ENCODE measurements around the gene CNOT3.
A peak's percentile ranks its signal among the peaks of the same experiment; 100 is the strongest.
"Not testable (repeated sequence)": the region's sequence is repeated elsewhere in the genome, so short reads cannot be mapped to it uniquely, and the experiment has no call there.

Gene CNOT3

DNA sequence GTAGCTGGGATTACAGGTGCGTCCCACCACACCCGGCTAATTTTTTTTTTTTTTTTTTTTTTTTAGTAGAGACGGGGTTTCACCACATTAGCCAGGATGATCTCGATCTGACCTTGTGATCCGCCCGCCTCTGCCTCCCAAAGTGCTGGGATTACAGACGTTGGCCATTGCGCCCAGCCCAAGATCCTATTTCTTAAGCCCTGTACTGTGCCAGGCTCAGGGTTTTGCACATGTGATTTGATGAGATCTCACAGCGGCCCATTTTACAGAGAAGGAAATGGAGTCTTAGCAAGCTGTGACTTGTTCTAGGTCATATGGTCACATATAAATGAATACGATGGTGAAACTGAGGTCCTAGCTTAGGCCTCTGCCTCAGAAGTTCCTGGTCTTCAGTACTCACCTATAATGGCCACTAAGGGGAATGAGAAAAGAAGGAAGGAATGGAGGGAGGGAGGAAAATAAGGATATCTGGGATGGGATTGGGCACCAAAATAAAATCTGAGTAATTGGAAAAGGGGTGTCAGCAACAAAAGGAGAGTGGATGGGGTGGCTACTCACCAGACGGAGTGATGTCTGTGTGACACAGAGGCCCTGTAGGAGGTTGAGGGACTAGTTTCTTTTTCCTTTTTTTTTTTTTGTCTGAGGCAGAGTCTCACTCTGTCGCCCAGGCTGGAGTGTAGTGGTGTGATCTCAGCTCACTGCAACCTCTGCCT lies 38.2 kb upstream of the CNOT3 start:
- POLR2A ChIA-PET = no interaction called here
- no peak for DNase-seq (ENCODE audit: extremely low spot score)
- CTCF ChIA-PET = no interaction called here
- TF ChIP-seq, protein P1, sequence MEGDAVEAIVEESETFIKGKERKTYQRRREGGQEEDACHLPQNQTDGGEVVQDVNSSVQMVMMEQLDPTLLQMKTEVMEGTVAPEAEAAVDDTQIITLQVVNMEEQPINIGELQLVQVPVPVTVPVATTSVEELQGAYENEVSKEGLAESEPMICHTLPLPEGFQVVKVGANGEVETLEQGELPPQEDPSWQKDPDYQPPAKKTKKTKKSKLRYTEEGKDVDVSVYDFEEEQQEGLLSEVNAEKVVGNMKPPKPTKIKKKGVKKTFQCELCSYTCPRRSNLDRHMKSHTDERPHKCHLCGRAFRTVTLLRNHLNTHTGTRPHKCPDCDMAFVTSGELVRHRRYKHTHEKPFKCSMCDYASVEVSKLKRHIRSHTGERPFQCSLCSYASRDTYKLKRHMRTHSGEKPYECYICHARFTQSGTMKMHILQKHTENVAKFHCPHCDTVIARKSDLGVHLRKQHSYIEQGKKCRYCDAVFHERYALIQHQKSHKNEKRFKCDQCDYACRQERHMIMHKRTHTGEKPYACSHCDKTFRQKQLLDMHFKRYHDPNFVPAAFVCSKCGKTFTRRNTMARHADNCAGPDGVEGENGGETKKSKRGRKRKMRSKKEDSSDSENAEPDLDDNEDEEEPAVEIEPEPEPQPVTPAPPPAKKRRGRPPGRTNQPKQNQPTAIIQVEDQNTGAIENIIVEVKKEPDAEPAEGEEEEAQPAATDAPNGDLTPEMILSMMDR (IDR thresholded peaks at IDR 0.05; ENCODE audit: control extremely low read depth, extremely low read depth, low read depth, missing control alignments) = no peak

DNA sequence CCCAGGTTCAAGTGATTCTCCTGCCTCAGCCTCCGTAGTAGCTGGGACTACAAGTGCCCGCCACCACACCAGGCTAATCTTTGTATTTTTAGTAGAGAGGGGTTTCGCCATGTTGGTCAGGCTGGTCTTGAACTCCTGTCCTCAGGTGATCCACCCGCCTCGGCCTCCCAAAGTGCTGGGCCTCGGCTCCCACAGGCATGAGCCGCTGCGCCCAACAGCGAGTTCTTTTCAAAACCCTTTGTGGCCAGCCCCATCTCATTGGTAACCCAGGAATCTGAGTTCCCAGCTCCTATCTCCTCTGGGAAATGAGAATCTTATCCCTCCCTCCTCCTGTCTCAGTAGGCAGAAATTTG lies 37.7 kb upstream of the CNOT3 start:
- DNase-seq (ENCODE audit: extremely low spot score); CTCF ChIA-PET; POLR2A ChIA-PET: not testable (repeated sequence)

DNA sequence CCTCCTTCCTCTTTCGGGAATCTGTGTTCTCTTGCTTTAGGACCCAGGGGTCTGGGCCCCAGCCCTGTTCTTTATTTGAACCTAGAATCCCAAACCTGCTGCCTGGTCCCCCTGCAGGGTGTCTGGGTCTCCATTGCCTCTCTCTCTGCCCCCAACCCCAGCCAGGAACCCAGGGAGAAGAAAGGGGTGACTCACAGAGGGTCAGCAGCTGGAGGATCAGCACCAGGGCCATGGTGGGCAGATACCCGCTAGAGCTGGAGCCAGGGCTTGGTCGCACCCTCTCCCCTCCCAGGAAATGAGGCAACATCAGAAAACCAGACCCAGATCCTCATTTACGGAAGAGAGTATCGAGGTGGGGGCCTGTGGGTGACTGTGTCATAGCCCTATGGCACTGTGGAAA lies 37.0 kb upstream of the CNOT3 start, which contains the start of gene OSCAR:
OSCAR (minus strand) TSS at position 243 of the 400 bp plus-strand sequence; CDS start at position 232, 11 bp downstream.
- ChIA-PET POLR2A (no interaction called here), CTCF (no interaction called here)
- no peak for DNase-seq (ENCODE audit: extremely low spot score)
- TF ChIP-seq, protein P1 (IDR thresholded peaks at IDR 0.05; ENCODE audit: control extremely low read depth, extremely low read depth, low read depth, missing control alignments) = no peak

DNA sequence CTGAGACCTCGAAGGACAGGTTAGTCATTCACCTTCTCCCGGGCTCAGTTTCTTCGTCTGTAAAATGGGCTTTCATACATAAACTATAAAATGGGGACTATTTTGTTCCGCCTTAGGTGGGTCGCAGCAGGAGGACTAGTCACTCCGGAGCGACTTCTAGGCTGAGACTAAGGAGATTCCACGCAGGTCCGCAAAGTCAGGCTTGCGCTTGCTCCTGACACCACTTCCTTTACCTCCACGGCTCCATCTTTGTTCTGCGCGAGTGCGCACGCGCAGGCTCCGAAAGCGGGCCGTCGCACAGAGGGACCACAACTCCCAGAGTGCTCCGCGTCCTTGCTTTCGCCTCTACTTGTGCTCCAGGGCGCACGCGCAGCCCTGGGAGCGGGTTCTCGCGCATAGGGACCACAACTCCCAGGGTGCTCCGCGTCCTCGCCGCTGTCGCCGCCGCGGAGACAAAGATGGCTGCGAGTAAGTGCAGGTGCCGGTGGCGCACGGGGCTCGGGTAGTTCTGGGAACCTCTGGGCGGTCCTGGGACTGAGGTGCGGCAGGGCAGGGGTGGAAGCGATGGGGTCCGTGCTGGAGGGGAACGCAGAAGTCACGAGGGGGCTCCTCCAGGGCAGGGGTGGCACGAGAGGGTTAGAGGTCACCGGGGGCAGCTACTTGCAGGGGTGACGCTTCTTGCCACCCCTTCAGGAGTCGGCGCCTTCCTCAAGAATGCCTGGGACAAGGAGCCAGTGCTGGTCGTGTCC lies 35.0 kb upstream of the CNOT3 start, which contains the start of gene NDUFA3:
NDUFA3 (plus strand) TSS at position 435 of the 749 bp plus-strand sequence; CDS start at position 459, 24 bp downstream.
- DNase-seq (ENCODE audit: extremely low spot score) = peak; percentile 100
- TF ChIP-seq, protein P1 (IDR thresholded peaks at IDR 0.05; ENCODE audit: control extremely low read depth, extremely low read depth, low read depth, missing control alignments) = no peak
- CTCF ChIA-PET = interaction anchor here (0.7 kb wide), 1 partner anchor 310 kb away, joined by 3 read pairs; no protein-coding TSS in a partner anchor
- POLR2A ChIA-PET = interaction anchor here (0.9 kb wide), 1 partner anchor 25 kb away, joined by 3 read pairs; no protein-coding TSS in a partner anchor

DNA sequence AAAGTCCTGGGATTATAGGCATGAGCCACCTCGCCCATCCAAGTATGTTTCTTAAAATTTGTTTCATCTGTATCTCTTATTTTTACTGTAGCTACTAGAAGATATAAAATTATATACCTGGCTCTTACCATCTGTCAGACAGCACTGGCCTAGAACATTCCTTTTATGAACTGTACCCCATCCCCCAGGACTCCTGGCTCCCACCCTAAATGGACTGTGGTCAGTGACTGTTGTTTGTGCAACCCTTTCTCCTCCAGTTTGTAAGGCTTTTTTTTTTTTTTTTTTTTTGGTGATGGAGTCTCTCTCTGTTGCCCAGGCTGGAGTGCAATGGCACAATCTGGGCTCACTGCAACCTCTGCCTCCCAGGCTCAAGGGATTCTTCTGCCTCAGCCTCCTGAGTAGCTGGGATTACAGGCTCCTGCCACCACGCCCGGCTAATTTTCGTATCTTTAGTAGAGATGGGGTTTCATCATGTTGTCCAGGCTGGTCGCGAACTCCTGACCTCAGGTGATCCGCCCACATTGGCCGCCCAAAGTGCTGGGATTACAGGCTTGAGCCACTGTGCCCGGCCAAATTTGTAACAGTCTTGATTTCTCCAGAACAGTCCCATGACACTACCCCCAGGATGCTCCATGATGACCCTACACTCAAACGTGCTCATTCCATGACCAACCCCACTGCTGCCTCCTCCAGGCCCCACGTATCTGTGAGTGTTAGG lies 32.4 kb upstream of the CNOT3 start:
- CTCF ChIA-PET = interaction anchor here (1.3 kb wide), 1 partner anchor 9 kb away, joined by 3 read pairs; no protein-coding TSS in a partner anchor
- no peak for DNase-seq (ENCODE audit: extremely low spot score)
- TF ChIP-seq, protein P1 (IDR thresholded peaks at IDR 0.05; ENCODE audit: control extremely low read depth, extremely low read depth, low read depth, missing control alignments) = no peak
- POLR2A ChIA-PET = no interaction called here

DNA sequence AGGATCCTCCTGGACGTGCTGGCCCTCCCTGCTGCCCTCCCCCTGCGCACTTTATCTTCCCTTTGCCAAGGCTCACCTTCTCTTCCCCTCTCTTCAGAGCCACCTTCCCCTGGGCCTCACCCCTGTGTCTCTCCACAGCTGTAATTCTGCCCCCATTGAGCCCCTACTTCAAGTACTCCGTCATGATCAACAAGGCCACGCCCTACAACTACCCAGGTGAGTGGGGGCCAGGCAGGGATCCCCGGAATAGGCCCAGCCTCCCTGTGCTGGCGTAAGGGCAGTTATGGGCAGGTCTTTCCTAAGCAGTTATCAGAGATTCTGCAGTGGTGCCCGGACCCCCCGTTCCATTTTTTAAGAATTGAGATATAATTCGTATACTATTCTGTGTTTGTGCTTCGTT lies 31.8 kb upstream of the CNOT3 start:
- POLR2A ChIA-PET = no interaction called here
- CTCF ChIA-PET = interaction anchor here (1.3 kb wide), 1 partner anchor 8 kb away, joined by 3 read pairs; no protein-coding TSS in a partner anchor
- TF ChIP-seq, protein P1 (IDR thresholded peaks at IDR 0.05; ENCODE audit: control extremely low read depth, extremely low read depth, low read depth, missing control alignments) = no peak
- DNase-seq (ENCODE audit: extremely low spot score) = no peak
